AML-193 (cell line): ENCODE measurements around the gene SGPP1.
A peak's percentile ranks its signal among the peaks of the same experiment; 100 is the strongest.
"Not testable (repeated sequence)": the region's sequence is repeated elsewhere in the genome, so short reads cannot be mapped to it uniquely, and the experiment has no call there.

Source experiments
- DNase-seq, 2 experiments: peaks; one replicate each; lab custom pipeline; 2025; lab: John Stamatoyannopoulos, UW

SGPP1 gene

DNA sequence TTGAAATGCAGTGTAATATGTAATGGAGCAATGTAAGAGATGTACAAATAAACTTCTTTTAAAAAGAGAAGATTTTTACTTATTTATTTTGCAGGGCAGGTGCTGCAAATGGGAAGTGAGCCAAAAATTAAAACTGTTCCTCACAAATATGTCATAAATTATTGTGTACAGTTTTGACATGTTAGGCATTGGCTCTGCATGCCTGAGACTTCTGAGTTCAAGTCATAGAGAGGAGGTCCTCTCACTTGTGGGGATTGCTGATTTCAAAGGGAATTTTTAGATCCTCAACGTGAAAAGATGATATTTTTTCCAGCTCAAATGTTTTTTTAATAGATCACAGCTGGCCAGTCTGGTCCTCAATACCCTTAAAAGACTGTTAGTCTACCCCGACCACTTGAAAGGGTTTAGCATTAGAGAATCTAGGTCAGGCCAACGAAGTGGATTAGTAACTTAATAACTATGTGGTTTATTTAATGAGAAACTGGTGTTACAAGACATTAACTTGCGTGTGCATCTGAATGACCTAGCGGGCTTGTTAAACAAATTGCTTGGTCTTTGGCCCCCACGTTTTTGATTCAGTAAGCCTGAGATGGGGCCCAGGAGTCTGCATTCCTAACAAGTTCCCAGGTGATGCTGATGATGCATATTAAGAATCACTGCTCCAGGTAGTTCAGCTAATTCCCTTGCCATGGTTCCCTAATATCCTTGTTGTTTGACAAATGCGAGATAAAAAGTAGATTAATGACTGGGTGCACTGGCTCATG is 55.3 kb downstream of the SGPP1 start:
- DNase-seq, result no peak

DNA sequence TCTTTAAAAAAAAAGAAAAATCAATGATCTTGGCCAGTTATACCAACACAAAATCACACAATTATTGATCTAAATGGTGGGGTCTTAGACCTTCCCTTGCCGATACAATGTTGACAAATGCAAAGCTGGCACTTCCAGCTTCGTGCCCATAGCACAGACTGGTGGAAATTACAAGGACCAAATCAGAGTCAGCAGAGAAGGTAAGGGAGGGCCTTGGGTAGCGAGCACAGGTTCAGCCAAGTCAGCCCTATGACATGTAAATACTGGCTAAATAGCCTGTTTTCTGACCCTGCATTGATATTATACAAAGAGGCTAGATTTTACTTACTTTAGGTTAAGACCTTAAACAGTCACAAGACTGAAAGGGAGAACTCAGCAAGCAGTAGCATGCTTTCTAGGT is 55.9 kb downstream of the SGPP1 start:
- no peak for DNase-seq

DNA sequence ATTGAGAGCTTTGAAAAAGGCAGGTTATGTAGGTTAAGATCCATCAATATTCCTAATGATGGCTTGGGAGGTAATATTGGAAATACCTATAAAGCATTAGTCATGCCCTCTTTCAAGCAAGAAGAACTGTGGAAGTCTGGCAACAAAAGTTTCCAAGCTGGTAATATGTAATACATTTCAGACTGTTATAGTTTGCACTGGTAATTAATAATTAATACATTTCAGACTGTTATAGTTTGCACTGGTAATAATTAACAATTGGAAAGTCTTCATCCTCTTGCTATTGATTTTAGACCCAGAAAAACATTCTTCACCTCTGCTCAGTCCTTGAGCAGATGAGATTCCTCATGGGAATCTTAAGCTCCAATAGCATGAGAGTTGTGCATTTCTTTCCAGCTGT is 57.2 kb downstream of the SGPP1 start:
- DNase-seq, result no peak

DNA sequence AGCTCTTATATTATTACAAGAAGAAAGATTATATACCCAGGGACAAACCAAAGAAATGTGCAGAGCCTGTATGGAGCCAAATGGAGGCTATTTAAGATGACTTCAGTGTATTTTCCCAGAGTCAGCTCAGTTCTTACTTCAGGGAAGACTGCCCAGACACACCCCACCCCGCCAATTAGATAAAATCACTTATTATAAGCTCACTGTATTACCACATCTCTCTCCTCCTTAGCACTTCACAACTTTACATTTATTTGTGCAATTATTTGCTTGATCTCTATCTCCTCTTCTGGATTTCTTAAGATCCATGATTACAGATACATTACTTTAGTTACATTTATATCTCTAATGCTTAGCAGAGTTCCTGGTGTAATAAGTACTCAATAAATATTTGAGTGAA is 61.5 kb downstream of the SGPP1 start:
- no peak for DNase-seq

DNA sequence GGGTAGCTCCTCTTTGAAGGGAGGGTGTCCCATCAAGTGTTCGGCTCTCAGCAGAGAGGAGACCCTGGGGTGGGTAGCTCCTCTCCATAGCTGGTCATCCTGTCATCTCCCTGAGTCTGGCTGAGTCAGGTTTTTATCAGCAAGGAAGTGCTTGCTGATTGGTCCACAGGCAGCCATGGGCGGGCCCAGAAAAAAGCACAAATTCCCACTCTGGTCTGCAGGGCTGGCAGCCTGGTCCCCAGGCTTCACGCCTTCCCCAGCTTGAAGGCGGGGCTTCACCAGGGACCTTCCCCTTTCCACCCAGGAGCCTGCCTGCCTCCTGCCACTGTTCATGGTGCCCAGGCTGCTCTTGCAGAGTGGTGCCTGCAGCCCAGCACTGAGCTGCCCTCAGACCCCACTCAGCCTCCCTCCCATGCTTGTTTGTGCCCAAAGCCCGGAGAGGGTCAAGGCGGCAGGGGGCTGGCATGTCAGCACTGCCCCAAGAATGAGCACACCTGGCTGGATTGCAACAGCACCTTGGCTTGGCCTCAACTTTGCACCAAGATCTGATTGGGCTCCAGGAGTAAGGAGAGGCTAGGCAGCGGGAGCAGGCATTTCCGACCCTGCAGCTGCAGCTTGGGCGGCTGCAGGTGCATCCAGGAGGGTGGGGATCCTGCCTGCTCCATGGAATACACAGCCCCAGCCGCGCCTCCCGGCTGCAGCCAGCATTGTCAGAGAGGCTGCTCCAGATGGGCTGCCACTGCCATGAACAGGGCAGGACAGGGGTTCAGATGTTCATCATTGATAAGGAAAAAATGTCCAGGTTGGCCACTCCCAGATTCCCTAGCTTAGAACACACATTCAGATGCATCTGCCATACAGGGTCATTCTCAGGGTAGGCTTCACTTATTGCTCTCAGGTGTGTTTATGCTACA is 64.2 kb downstream of the SGPP1 start:
- no peak for DNase-seq

DNA sequence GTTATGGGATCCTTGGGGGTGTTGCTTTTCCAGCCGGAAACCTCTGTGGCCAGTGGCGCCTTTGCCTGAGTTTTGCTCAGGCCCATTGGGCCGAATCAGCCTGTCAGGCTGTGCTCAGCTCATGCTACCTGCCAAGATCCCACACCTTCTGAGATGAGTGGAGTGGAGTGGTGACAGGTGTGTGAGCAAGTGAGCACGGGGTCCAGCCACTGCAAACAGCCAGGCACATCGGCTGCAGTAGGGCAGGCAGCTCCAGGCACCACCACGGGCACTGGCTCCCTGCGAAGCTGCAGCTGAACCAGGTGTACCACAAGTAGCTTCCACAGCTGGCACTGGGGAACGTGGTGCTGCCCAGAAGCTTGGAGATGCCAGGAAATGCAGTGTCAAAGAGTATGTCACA is 65.1 kb downstream of the SGPP1 start:
- no peak for DNase-seq

DNA sequence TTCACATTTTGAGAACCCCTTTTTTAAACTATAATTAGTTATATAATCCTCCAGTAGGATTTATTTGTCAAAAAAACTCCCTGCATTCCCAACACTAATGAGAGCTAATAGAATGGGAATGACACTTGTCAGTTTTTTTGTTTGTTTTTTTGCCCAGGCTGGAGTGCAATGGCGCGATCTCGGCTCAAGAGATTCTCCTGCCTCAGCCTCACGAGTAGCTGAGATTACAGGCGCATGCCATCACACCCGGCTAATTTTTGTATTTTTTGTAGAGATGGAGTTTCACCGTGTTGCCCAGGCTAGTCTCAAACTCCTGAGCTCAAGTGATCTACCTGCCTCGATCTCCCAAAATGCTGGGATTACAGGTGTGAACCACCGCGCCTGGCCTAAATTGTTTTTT is 66.0 kb downstream of the SGPP1 start:
- DNase-seq, result not testable (repeated sequence)

DNA sequence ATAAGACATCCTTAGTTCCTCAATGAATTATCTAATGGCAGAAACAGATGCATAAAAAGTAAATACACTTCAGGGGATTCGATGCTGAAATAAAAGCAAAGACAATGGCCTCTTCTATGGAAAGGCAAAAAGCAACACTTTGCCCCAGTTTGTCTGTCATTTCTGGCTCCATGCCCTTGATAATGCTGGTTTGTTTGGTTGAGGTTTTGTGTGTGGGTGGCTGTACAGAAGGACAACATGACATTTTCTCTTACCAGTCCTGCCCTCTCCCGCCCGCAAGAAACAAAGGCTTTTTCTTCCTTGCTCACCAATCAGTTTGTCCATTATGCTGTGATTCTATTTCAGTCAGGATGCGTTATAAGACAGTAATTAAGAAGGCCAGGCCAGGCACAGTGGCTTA is 68.1 kb downstream of the SGPP1 start:
- DNase-seq, result no peak

DNA sequence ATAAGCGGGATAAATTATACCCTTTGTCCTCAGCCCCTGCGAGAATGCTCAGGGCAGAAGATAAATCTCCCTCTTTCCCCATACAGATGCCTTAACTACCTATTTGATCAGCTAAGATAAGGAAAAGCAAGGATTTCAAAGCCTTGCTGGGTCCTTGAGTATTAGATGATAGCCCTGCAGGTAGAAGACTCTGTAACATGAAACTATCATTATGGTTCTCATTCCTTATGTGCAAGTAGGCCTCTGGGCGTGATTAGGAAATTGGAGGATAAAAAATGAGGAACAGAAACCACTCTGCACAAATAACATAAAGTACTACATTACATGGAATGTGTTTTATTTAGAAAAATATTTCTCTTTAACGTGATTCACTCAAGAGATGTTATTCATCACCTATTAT is 71.7 kb downstream of the SGPP1 start:
- peak; percentile 2 to 9 for DNase-seq

DNA sequence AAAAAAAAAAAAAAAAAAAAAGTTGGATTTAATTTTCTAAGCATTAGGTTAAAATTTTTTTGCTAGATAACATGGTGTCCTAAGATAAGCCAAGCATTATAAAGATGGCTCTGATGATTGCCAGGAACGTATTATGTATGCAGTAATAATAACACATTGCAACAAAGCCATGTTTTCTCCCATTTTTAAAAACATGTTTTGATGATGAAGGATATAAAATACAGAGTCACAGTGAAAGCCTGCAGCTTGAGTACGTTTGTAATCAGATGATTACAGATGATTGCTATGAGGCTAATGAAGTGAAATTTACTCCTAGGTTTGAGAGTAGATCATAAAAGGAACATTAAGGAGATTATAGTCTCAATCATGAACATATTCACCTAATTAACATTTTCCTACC is 72.9 kb downstream of the SGPP1 start:
- no peak for DNase-seq

DNA sequence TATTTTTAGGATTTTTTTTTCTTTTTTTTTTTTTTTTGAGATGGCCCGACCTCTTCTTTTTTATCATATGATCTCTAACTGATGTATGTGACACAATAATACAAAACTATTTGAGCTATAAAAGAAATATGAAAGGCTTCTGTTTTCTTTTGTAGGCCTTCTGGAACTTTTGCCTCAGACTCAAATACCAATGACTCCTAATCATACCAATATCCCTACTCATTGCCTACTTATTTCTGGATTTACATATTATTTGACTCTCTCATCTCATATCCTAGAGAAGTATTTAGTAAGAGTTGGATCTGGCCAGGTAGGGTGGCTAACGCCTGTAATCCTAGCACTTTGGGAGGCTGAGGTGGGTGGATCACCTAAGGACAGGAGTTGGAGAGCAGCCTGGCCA is 73.5 kb downstream of the SGPP1 start:
- DNase-seq, result no peak

DNA sequence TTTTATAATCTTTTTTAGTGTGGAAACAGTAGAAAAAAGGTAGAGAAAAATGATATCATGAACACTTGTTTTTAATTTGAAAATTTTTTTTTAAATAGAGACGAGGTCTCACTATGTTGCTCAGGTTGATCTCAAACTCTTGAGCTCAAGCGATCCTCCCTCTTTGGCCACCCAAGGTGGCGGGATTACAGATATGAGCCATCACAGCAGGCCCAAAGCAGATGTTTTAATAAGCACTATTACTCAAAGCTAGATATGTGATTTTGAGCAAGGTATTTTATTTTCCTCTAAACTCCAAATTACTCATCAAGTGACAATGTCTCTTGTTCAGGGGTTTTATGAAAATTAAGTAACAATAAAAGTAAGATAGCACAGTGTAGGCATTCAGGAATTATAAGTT is 75.5 kb downstream of the SGPP1 start:
- no peak for DNase-seq

DNA sequence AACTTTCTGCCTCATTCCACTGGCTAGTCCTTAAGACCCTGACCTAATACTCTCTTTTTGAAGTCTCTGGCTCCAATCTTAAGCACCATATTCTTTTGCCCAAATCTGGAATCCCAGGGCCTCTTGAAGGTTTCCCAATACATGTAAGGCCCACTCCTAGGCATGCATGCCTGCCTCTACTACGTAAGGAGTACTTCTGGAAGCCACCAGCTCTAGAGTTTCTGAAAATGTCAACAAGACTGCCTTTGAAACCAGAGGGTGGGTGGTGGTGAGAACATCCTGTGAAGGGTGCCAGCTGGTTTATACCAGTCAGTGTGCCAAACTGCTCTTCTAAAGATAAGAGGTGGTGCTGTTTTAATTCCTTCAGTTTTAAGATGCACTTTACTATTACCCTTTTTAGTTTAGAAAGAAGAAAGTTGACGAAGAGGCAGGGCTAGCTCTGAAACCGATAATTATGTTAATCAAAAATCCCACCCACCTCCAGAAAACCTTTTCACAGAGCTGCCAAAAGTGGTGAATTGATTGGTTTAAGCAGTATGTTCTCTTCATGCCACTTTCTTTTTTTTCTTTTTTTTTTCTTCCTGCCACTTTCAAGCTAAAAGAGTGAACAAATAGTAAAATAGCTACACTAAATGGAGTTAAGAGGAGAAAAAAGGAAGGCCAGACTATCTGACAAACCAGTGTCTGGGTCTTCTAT is 77.5 kb downstream of the SGPP1 start:
- DNase-seq, result no peak

DNA sequence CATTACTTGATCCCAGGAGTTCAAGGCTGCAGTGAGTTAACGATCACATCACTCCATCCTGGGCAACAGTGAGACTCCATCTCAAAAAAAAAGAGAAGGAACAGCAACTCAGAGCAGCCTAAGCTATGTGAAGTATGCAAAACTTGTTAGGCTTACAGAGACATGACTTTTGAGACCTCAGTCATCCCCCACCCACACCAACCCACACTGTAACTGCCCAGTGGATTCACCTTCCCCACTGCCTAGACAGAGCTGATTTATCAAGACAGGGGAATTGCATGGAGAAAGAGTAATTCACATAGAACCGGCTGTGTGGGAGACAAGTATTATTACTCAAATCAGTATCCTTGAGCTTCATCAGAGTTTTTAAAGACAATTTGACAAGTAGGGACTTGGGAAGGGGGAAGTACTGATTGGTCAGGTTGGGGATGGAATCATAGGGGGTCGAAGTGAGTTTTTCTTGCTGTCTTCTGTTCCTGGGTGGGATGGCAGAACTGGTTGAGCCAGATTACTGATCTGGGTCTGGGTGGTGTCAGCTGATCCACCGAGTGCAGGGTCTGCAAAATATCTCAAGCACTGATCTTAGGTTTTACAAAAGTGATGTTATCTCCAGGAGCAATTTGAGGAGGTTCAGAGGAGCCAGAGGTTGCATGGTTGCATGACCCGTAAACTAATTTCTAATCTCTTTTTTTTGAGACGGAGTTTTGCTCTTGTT is 80.0 kb downstream of the SGPP1 start:
- DNase-seq, result no peak

DNA sequence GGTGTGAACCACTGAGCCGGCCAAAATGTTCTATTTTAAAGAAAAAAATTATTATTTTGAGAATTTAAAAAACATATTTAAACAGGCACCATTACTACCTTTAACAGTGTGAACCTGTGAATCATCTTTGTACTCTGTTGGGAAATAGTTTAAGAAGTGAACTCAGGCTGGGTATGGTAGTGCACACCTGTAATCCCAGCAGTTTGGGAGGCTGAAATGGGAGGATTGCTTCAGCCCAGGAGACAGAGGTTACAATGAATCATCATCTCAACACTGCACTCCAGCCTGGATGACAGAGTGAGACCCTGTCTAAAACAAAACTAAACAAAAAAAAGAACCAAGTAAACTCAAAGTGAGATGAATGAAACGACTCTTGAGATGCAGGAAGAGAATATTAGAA is 83.1 kb downstream of the SGPP1 start:
- DNase-seq, result no peak

DNA sequence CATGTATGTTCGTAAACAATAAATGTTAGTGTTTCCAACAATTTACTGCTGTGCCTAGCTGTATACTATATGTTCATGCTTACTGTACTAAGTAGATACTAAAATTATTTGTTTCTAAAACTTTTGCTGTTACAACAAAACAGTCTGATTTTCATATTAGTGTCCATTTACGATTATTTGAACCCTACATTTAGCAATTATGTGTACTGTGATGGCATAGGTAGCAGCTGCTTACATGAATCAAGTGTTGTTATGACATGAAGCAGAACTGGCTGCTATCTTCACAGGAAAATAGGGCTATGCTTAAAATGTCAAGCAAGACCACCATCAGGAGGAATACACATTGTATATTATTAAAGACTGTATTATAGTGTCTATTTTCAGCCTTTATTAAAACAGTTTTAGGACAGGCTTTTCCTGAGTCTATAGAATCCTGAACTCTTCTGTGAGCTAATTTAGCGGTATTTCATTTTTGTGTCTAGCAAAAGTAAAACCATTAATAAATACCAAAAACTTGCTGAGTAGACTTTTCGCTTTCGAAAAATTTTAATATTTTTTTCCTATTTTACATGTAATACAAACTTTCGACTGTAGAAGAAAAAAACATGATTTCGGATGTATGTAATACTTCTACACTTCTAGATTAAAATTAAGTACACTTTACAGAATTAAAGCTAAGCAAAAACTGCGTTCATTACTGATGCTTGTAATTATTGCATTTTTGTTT is 85.0 kb downstream of the SGPP1 start:
- DNase-seq, result peak in 1 of 2 experiments; percentile 47

DNA sequence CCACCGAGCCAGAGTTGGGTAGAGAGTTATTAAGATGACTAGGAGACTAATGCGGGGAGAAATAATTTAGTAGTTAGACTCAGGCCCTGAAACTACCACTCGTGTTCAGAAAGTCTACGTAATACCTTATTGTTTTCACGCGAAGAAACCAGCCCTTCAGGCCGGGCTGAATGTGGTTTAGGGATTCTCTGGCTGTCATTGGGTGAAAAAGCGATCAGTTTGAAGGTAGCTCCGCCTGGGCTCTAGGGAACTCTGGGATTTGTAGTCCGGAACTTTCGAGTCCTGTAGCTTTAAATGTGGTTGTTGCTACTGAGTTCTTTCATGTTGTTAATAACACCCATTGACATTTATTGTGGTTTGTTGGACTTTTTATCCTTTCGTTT is 85.6 kb downstream of the SGPP1 start:
- peak; percentile 85 to 90 for DNase-seq

DNA sequence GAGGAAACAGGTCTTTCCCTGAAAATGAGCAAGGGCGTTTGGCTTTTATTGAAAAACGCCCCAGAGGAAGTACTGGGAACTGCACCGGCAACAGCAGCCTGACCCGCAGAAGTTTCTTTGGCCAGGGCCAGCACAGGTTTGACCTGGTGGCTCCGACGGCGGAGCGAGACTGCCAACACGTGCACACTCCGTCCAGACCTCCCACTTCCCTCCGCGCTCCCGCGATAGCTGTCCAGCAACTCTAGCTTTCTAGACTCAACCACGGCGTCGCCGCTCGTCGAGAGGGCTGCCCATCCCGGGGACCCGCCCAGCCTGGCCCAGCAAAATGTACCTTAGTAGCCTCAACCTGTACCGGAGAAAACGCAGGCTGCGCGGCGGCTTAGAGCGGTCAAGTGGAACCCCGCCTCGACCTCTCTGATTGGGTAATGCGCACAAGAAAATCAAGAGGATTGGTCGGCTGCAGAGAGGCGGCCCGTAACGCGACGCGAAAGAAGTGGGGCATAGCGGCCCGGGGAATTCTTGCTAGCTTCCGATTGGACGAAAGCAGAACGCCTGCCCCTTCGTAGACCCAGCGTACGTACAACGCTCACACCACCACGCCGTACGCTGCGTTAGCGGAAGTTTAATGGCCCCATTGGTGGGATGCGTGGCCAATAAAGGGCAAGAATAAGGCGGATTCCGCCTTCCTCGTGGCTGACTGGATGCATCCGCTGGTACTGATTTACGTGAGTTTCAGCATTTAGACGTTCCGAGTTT is 86.2 kb downstream of the SGPP1 start, which contains the start of gene WDR89:
Gene WDR89 (minus strand): TSS at position 399 of the 756 bp plus-strand sequence. CDS start 41,929 bp downstream, outside the sequence.
- peak; percentile 97 for DNase-seq

DNA sequence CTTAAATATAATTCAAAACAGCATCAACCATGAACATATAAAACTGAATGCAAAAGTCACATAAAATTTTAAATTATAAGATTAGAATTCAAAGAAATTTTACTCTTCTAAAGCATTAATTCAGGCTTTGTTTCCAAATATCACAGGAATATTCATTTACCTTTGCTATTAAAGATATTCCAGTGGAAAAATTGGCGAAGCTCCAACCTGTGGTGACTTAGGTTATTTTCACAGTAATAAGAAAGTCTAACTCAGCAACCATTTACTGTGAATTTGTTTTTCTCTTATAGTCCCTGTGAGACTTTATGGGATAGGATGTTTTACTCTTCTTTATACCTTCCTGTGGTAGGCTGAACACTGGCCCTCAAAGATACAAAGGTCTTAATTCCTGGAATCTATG is 89.4 kb downstream of the SGPP1 start:
- no peak for DNase-seq

DNA sequence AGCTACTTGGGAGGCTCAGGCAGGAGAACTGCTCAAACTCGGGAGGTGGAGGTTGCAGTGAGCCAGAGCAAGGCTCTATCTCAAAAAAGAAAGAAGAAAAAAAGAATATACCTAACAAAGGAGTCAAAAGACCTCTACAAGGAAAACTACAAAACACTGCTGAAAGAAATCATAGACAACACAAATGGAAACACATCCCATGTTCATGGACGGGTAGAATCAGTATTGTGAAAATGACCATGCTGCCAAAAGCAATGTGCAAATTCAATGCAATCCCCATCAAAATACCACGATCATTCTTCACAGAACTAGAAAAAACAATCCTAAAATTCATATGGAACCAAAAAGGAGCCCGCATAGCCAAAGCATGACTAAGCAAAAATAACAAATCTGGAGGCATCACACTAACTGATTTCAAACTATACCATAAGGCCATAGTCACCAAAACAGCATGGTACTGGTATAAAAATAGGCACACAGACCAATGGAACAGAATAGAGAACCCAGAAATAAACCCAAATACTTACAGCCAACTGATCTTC is 91.7 kb downstream of the SGPP1 start:
- DNase-seq, result not testable (repeated sequence)
